Stomach (tissue), 4 donors: Measurements from ENCODE around the gene PDCD1.

Experiments used
- CTCF ChIP-seq, 7 experiments: fragments of 450-650 bp in 4 of 7; fragments of 200-600 bp in 3 of 7; sonication (generic) in 3 of 7; IDR thresholded peaks; one replicate each; pipeline ENCODE4 v1.5.1; 2016 to 2019; ENCODE audit warnings: antibody characterized with exemption in 7 of 7, control low read depth in 2 of 7, mild to moderate bottlenecking in 1 of 7
- EP300 ChIP-seq: sonication (generic); formaldehyde crosslinking; IDR thresholded peaks from one replicate; pipeline ENCODE4 v1.6.1; 2017; ENCODE audit warnings: antibody characterized with exemption
- POLR2A ChIP-seq, 4 donors: fragments of 450-650 bp; IDR thresholded peaks; one replicate each; pipeline ENCODE4 v1.6.1; 2016; ENCODE audit warnings: antibody characterized with exemption in 4 of 4, control low read depth in 2 of 4, mild to moderate bottlenecking in 1 of 4, moderate library complexity in 1 of 4
- POLR2AphosphoS5 ChIP-seq, 3 donors: sonication (generic); formaldehyde crosslinking; IDR thresholded peaks; one replicate each; pipeline ENCODE4 v1.6.1; 2016; ENCODE audit warnings: antibody characterized with exemption in 3 of 3

GRCh38 chr2:241870611-241871537 is 12.2 kb upstream of the PDCD1 start:
- TF ChIP-seq POLR2A (IDR thresholded peaks at IDR 0.05): no peak
- TF ChIP-seq CTCF (IDR thresholded peaks at IDR 0.05): no peak
- no peak for TF ChIP-seq EP300
- no peak for TF ChIP-seq POLR2AphosphoS5 (IDR thresholded peaks at IDR 0.05)
